Uterus (tissue), 4 donors: ENCODE measurements around the gene ITPKC. TPM values are rescaled to one million over a fixed set of nuclear protein-coding genes. Genes with fewer than 3 reads are reported as not detected.

Source experiments
- DNase-seq, 2 donors: peaks; one replicate each; pipeline ENCODE4 v3.0.0-alpha.2; 2019 to 2020
- H3K27ac ChIP-seq, 2 donors: fragments of 200-600 bp; sonication (generic); 1 replicate in 1 of 2; 2 replicates in 1 of 2; pipeline ENCODE4 v1.5.1; 2016 to 2018
- H3K27me3 ChIP-seq, 2 donors: fragments of 200-600 bp; sonication (generic); one replicate each; pipeline ENCODE4 v1.5.1; 2018 to 2019; ENCODE audit warnings: control low read depth in 1 of 2
- H3K36me3 ChIP-seq, 2 donors: fragments of 200-600 bp; sonication (generic); one replicate each; pipeline ENCODE4 v1.5.1; 2019; ENCODE audit warnings: control low read depth in 1 of 2
- H3K4me1 ChIP-seq, 2 donors: fragments of 200-600 bp; sonication (generic); one replicate each; pipeline ENCODE4 v1.5.1; 2018 to 2019; ENCODE audit warnings: control low read depth in 1 of 2
- H3K4me3 ChIP-seq, 2 donors: fragments of 200-600 bp; sonication (generic); 1 replicate in 1 of 2; 2 replicates in 1 of 2; pipeline ENCODE4 v1.5.1; 2018 to 2019; ENCODE audit warnings: mild to moderate bottlenecking in 1 of 2
- H3K9me3 ChIP-seq, 2 donors: fragments of 200-600 bp; sonication (generic); one replicate each; pipeline ENCODE4 v1.5.1; 2019; ENCODE audit warnings: control low read depth in 1 of 2
- POLR2A ChIP-seq, 2 donors: fragments of 450-650 bp; IDR thresholded peaks; one replicate each; pipeline ENCODE4 v1.6.1; 2016; ENCODE audit warnings: antibody characterized with exemption in 2 of 2, mild to moderate bottlenecking in 1 of 2, moderate library complexity in 1 of 2
- intact Hi-C: fragments of 100-400 bp; cut with DNase I; formaldehyde crosslinking; loops from one replicate; pipeline ENCODE4 v1.15.1; 2023; ENCODE audit warnings: low total_unique reads
- total RNA-seq, 4 donors: library from RNA; depleted of rRNA in 3 of 4; stranded (reverse); fragments of >200 nt in 3 of 4; gene quantifications; one replicate each; pipeline versions ENCODE4 v1.1.0 to v1.2.4, GENCODE V29; 2014 to 2023
- TF ChIP-seq, protein P1 (sequence below), 4 experiments: fragments of 200-600 bp in 2 of 4; fragments of 450-650 bp in 2 of 4; sonication (generic) in 2 of 4; IDR thresholded peaks; one replicate each; pipeline ENCODE4 v1.5.1; 2016 to 2019; ENCODE audit warnings: antibody characterized with exemption in 4 of 4, mild to moderate bottlenecking in 2 of 4, moderate library complexity in 1 of 4
- donor health status: DM: yes; HTN: yes; CAD: no.

Gene ITPKC
- total RNA-seq, 4 donors from 2014 or later: 14.4 to 41.5 (median 22.8) TPM

DNA sequence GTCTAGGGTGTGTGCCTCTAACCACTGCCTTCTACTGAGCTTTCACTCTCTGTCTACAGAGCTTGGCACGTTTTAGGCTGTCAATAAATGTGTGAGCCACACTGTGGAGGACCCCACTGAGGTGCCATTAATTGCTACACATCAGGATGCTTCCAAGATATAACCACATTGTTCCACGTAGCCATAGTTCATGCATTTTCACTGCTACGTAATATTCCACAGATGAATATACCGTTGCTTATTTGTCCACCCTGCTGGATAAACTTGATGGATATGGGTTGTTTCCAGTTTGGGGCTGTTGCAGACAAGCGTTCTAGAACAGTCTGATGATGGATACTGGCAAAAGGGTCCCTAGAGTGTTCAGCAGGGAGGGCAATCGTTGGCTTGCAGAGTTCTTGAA, 15.2 kb upstream of the ITPKC start:
- no peaks in the 10 kb centered on the region for H3K27me3 ChIP-seq
- no peak overlapping the region for H3K4me3 ChIP-seq
- DNase-seq: no peak
- H3K36me3 ChIP-seq: no peaks in the 10 kb centered on the region
- intact Hi-C loops: no loop called here
- no peak overlapping the region for H3K27ac ChIP-seq
- TF ChIP-seq, protein P1, sequence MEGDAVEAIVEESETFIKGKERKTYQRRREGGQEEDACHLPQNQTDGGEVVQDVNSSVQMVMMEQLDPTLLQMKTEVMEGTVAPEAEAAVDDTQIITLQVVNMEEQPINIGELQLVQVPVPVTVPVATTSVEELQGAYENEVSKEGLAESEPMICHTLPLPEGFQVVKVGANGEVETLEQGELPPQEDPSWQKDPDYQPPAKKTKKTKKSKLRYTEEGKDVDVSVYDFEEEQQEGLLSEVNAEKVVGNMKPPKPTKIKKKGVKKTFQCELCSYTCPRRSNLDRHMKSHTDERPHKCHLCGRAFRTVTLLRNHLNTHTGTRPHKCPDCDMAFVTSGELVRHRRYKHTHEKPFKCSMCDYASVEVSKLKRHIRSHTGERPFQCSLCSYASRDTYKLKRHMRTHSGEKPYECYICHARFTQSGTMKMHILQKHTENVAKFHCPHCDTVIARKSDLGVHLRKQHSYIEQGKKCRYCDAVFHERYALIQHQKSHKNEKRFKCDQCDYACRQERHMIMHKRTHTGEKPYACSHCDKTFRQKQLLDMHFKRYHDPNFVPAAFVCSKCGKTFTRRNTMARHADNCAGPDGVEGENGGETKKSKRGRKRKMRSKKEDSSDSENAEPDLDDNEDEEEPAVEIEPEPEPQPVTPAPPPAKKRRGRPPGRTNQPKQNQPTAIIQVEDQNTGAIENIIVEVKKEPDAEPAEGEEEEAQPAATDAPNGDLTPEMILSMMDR (IDR thresholded peaks at IDR 0.05): no peak
- no peak for TF ChIP-seq POLR2A (IDR thresholded peaks at IDR 0.05)
- H3K4me1 ChIP-seq: no peaks in the 10 kb centered on the region
- no peaks in the 10 kb centered on the region for H3K9me3 ChIP-seq

DNA sequence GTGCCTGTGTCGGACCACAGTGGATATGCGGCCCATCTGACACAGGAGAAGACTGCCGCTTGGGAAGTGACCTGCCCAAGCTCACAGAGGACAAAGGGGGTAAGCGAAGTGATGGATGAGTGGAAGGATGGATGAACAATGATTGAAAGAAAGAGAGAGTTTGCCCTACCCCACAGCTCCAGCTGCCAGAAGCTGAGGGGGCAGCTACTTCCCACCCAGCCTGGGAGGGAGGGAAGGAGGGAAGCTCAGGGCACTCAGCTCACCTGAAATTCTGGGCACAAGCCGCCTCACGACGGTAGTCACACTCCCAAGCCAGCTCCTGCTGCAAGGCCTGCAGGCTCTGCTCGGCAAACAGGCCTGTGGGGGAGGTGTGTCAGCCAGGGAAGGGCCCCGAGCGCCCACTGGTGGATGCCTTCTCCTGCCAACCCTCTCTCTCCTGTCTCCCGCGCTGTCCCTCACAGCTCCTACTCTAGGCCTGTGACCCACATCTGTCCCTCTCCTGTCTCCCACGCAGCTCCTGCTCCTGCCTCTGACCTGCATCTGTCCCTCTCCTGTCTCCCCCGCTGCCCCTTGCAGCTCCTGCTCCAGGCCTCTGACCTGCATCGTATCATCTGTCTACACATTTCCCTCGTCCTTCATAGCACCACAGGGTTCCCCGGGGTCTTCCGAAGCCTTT, 14.4 kb upstream of the ITPKC start:
- intact Hi-C loops: no loop called here
- peak overlapping the region; percentile 41 to 43 for H3K27ac ChIP-seq
- H3K36me3 ChIP-seq: no peaks in the 10 kb centered on the region

DNA sequence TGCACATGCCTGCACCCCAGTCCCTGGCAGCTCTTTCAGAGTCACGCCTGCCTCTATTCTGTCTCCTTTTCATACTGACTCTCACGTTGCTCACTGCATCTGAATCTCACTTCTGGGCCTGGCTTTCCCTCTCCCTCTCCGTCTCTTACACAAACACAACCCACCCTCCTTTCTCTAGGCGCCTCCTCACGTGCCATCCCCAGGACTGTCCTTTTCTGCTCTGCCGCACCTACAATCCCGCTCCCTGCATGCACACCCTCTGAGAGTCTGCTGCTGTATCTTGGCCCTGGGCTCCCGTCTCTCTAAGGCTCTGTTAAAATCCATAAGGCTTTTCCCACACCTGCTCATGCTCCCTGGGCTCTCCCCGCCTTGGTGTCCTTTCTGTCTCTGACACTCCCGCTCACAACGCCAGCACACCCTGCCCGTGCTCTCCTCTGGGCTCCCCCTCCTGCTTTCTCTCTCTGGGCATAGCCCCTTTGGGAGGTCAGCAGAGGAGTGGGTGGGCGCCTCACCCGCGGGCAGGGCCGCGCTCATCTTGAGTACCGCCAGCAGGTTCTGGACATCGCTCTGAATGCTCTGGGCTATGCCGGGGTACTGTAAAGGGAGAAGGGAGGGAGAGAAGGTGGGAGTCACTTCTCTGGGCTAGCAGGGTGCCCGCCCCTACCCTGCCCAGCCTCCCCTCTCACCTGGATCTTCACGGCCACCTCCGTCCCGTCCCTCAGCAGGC, 13.7 kb upstream of the ITPKC start:
- H3K4me3 ChIP-seq: no peak overlapping the region
- H3K27me3 ChIP-seq: no peaks in the 10 kb centered on the region
- no peaks in the 10 kb centered on the region for H3K9me3 ChIP-seq
- intact Hi-C loops: no loop called here
- H3K4me1 ChIP-seq: no peaks in the 10 kb centered on the region
- TF ChIP-seq POLR2A (IDR thresholded peaks at IDR 0.05): no peak
- TF ChIP-seq, protein P1 (IDR thresholded peaks at IDR 0.05): no peak
- no peaks in the 10 kb centered on the region for H3K36me3 ChIP-seq
- DNase-seq: no peak
- H3K27ac ChIP-seq: peak overlapping the region in 1 of 2 donors; percentile 43

More for the DNA sequence above, 14.4 kb upstream of the ITPKC start:
- H3K9me3 ChIP-seq: no peaks in the 10 kb centered on the region
- TF ChIP-seq, protein P1 (IDR thresholded peaks at IDR 0.05): peak; percentile 31 to 63 (median 49)
- TF ChIP-seq POLR2A (IDR thresholded peaks at IDR 0.05): no peak
- H3K4me3 ChIP-seq: no peak overlapping the region
- DNase-seq: peak; percentile 59 to 71
- no peaks in the 10 kb centered on the region for H3K27me3 ChIP-seq
- H3K4me1 ChIP-seq: no peaks in the 10 kb centered on the region

DNA sequence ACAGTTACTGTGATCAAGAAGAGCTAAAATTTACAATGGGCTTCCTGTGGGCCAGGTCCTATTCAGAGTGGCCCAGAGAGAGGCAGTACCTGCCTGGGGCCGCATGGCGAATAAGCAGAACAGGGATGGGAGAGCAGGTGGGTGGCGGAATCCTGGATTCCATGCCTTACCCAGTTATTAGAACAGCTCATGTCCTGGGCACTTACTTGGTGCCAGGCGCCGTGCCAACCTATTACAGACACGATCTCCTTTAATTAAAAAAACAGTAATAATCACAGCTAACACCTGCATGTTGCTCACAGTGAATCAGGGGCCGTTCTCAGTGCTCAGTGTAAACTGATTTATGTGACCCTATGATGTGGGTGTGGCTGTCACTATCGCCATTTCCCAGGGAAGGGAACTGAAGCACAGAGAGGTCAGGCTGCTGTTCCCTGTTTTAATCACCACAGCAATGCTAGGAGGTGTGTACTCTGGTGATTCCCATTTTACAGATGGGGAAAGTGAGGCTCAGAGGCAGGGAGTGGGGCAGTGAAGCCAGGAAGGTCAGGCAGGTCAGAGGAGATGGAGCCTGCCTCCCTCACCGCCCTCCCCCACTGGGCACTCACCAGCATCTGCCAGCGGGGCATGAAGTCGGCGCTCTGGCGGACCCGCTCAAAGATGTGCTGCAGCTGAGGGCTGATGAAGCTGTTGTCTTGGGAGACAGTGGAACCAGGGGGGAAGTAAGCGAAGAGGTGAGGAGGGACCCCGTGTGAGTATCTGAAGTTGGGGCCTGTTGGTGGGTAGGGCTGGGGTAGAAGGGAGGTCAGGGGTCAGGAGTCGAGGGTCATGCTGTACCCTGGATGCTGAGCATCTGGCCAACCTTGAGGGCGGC, 12.2 kb upstream of the ITPKC start:
- H3K27ac ChIP-seq: no peak overlapping the region
- no peaks in the 10 kb centered on the region for H3K36me3 ChIP-seq
- intact Hi-C loops: no loop called here

More for the DNA sequence above, 12.2 kb upstream of the ITPKC start:
- no peak for DNase-seq
- Histone ChIP-seq H3K27me3 (no peaks in the 10 kb centered on the region), H3K9me3 (no peaks in the 10 kb centered on the region), H3K4me3 (no peak overlapping the region), H3K4me1 (no peaks in the 10 kb centered on the region)
- TF ChIP-seq POLR2A (IDR thresholded peaks at IDR 0.05): no peak
- TF ChIP-seq, protein P1 (IDR thresholded peaks at IDR 0.05): no peak
